Measurements from ENCODE around the gene SNTG2. TPM values are rescaled to one million over a fixed set of nuclear protein-coding genes. Genes with fewer than 3 reads are reported as not detected.

SNTG2 gene
- total RNA-seq, 1 experiment from 2014 or later: not detected

GRCh38 chr2:1306014-1306686 lies 355.5 kb downstream of the SNTG2 start:
- H3K9me3 ChIP-seq: no peaks in the 10 kb centered on the region
- POLR2A ChIA-PET: no interaction called here
- no peaks in the 10 kb centered on the region for H3K36me3 ChIP-seq (ENCODE audit: control insufficient read depth, insufficient read depth, low read length)
- Mint-ChIP-seq H3K27me3 (ENCODE audit: insufficient read depth, unreplicated experiment) (peaks cover 11% of the 10 kb centered on the region), H3K9me3 (ENCODE audit: unreplicated experiment) (no peaks in the 10 kb centered on the region), H3K4me3 (ENCODE audit: unreplicated experiment) (no peak overlapping the region), H3K4me1 (ENCODE audit: low read depth, unreplicated experiment) (no peaks in the 10 kb centered on the region), H3K27ac (ENCODE audit: unreplicated experiment) (no peak overlapping the region), H3K36me3 (ENCODE audit: insufficient read depth, unreplicated experiment) (no peaks in the 10 kb centered on the region)
- DNase-seq: no peak
- intact Hi-C loops (cut with micrococcal nuclease; ENCODE audit: unreplicated experiment): no loop called here
- H3K4me1 ChIP-seq: no peaks in the 10 kb centered on the region
- TF ChIP-seq CTCF (IDR thresholded peaks at IDR 0.05; ENCODE audit: insufficient read depth in 1 of 2, low read depth in 1 of 2, low read length in 1 of 2, severe bottlenecking in 1 of 2, unreplicated experiment in 1 of 2): no peak
- CTCF ChIA-PET: no interaction called here
- H3K27me3 ChIP-seq (replicated peaks; ENCODE audit: control insufficient read depth, insufficient read depth, low read length): no peaks in the 10 kb centered on the region
- BruUV-seq (replicated peaks): no TSS peak
- H3K4me3 ChIP-seq (ENCODE audit: low read depth, low read length): no peak overlapping the region

GRCh38 chr2:1306687-1307516 lies 356.3 kb downstream of the SNTG2 start:
- no peaks in the 10 kb centered on the region for H3K36me3 ChIP-seq (ENCODE audit: control insufficient read depth, insufficient read depth, low read length)
- Mint-ChIP-seq H3K36me3 (ENCODE audit: insufficient read depth, unreplicated experiment) (no peaks in the 10 kb centered on the region), H3K9me3 (ENCODE audit: unreplicated experiment) (no peaks in the 10 kb centered on the region), H3K27me3 (ENCODE audit: insufficient read depth, unreplicated experiment) (peaks cover 11% of the 10 kb centered on the region), H3K4me1 (ENCODE audit: low read depth, unreplicated experiment) (no peaks in the 10 kb centered on the region), H3K4me3 (ENCODE audit: unreplicated experiment) (no peak overlapping the region), H3K27ac (ENCODE audit: unreplicated experiment) (no peak overlapping the region)
- H3K27me3 ChIP-seq (replicated peaks; ENCODE audit: control insufficient read depth, insufficient read depth, low read length): no peaks in the 10 kb centered on the region
- no peak for DNase-seq
- H3K9me3 ChIP-seq: no peaks in the 10 kb centered on the region
- TF ChIP-seq CTCF (IDR thresholded peaks at IDR 0.05; ENCODE audit: insufficient read depth in 1 of 2, low read depth in 1 of 2, low read length in 1 of 2, severe bottlenecking in 1 of 2, unreplicated experiment in 1 of 2): no peak
- no TSS peak for BruUV-seq (replicated peaks)
- H3K4me3 ChIP-seq (ENCODE audit: low read depth, low read length): no peak overlapping the region
- ChIA-PET CTCF (no interaction called here), POLR2A (no interaction called here)
- no peaks in the 10 kb centered on the region for H3K4me1 ChIP-seq
- intact Hi-C loops (cut with micrococcal nuclease; ENCODE audit: unreplicated experiment): no loop called here

GRCh38 chr2:1307670-1308069 lies 357.0 kb downstream of the SNTG2 start:
- peaks cover 9% of the 10 kb centered on the region for H3K27me3 Mint-ChIP-seq (ENCODE audit: insufficient read depth, unreplicated experiment)
- no peaks in the 10 kb centered on the region for H3K9me3 ChIP-seq
- no peak overlapping the region for H3K27ac Mint-ChIP-seq (ENCODE audit: unreplicated experiment)
- CTCF ChIA-PET: no interaction called here
- no peaks in the 10 kb centered on the region for H3K36me3 ChIP-seq (ENCODE audit: control insufficient read depth, insufficient read depth, low read length)
- H3K4me3 ChIP-seq (ENCODE audit: low read depth, low read length): no peak overlapping the region
- H3K9me3 Mint-ChIP-seq (ENCODE audit: unreplicated experiment): no peaks in the 10 kb centered on the region
- no peaks in the 10 kb centered on the region for H3K4me1 ChIP-seq
- no peaks in the 10 kb centered on the region for H3K4me1 Mint-ChIP-seq (ENCODE audit: low read depth, unreplicated experiment)
- DNase-seq: no peak
- no peak overlapping the region for H3K4me3 Mint-ChIP-seq (ENCODE audit: unreplicated experiment)
- POLR2A ChIA-PET: no interaction called here
- H3K27me3 ChIP-seq (replicated peaks; ENCODE audit: control insufficient read depth, insufficient read depth, low read length): no peaks in the 10 kb centered on the region
- H3K36me3 Mint-ChIP-seq (ENCODE audit: insufficient read depth, unreplicated experiment): no peaks in the 10 kb centered on the region
- intact Hi-C loops (cut with micrococcal nuclease; ENCODE audit: unreplicated experiment): no loop called here
- BruUV-seq (replicated peaks): no TSS peak
- no peak for TF ChIP-seq CTCF (IDR thresholded peaks at IDR 0.05; ENCODE audit: insufficient read depth in 1 of 2, low read depth in 1 of 2, low read length in 1 of 2, severe bottlenecking in 1 of 2, unreplicated experiment in 1 of 2)
